Left renal cortex interstitium (tissue), 4 donors: ENCODE results near the gene PI4K2A. TPM values are rescaled to one million over a fixed set of nuclear protein-coding genes. Genes with fewer than 3 reads are reported as not detected.

ENCODE experiments used
- DNase-seq, 4 donors: peaks; one replicate each; pipeline ENCODE4 v3.0.0-alpha.2; 2013; ENCODE audit warnings: low read depth in 4 of 4, low spot score in 2 of 4, missing footprints in 1 of 4
- polyA plus RNA-seq, 4 donors: library from polyadenylated mRNA; unstranded; fragments of 120-200 nt; gene quantifications; one replicate each; pipeline ENCODE4 v1.2.1, GENCODE V29; 2013; ENCODE audit not compliant: insufficient read length in 4 of 4

PI4K2A gene
- polyA plus RNA-seq, 4 donors = 17.7 to 21.7 (median 21.4) TPM

DNA sequence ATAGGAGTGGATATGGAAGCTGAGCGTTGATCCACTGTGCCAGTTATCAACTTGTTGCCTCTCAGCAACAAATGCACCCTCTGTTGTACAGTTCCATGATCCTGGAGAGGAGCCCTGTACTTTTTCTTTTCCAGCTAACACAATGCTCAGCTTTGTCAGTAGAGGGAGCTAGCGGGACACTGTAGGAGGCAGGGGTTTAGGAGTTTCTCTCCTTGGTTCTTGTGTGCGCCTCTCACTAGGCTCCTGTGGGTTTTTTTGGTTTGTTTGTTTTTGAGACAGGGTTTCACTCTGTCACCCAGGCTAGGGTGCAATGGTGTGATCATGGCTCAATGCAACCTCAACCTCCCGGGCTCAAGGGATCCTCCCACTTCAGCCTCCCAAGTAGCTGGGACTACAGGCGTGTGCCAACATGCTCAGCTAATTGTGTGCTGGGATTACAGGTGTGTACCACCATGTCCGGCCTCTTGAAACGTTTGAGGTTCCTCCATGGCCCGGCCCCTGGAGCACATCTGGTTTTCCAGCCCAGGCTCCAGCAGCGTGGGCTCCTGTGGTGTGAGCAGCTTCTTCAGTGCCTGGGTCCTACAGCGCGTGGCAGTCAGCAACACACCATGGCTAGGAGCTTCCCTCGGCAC lies 61.1 kb downstream of the PI4K2A start:
- DNase-seq = peak in 1 of 4 donors; percentile 63

DNA sequence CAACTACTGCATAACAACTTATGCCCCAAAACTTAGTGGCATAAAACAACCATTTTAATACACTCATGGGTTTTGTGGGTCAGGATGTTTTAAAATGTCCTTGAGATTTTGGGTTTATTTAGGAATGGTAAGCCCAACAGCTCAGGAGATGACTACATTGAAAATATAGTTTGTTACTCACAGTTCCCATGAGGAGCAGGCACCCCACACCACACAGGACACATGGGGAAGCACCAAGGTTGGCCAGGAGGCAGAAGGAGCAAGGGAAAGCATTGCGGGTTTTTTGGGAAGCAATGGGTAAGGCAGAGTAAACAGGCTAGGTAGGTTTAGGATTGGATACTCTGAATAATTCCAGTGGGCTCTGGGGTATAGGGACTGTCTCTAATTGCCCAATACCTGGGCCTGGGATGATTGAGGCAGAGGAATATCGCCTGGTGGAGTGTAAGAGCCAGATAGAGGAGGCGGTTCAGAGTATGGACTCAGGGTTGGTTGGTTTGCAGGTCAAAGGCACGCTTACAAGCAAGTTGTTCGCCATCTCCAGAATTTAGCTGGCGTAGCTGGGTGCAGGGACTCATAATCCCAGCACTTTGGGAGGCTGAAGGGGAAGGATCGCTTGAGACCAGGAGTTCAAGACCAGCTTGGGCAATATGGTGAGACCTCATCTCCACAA lies 63.1 kb downstream of the PI4K2A start:
- DNase-seq = no peak

DNA sequence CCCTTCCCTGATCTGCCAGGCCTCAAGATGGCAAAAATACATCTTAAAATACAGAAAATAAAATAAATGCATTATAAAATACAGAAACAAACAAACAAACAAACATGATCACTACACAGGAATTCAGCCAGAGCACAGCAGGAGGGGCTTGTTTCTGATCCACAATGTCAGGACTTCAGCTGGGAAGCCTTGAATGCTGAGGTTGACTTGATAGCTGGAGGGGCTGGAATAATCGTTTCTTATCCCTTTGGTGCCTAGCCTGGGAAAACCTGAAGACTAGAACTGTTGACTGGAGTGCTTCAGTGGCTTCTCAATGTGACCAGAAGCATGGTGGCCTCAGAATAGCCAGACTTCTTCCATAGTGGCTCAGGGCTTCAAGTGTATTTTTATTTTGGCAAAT lies 63.9 kb downstream of the PI4K2A start:
- no peak for DNase-seq

DNA sequence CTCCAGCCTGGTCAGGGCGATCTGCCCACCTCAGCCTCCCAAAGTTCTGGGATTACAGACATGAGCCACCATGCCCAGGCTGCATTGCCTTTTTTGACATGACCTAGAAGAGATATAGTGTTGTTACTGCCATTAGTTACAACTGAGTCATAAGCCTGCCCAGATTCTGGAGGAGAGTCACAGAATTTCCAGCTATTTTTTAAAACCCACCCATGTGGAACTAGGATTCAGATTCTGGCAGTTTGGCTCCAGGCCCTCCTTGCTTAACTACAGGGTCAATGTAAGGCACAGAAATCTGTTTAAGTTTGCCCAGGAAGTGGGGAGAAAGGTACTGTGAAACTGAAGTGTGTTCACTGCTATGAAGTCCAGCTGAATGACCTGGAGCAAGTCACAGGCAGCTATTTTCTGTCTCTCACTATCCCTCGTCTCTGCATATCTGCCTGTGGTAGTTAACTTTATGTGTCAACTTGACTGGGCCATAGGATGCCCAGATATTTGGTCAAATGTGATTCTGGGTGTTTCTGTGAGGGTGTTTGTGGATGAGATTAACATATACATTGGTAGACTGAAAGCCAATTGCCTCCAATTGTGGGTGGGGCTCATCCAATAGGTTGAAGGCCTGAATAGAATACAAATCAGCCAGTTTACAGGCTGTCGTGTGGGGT lies 64.7 kb downstream of the PI4K2A start:
- no peak for DNase-seq

DNA sequence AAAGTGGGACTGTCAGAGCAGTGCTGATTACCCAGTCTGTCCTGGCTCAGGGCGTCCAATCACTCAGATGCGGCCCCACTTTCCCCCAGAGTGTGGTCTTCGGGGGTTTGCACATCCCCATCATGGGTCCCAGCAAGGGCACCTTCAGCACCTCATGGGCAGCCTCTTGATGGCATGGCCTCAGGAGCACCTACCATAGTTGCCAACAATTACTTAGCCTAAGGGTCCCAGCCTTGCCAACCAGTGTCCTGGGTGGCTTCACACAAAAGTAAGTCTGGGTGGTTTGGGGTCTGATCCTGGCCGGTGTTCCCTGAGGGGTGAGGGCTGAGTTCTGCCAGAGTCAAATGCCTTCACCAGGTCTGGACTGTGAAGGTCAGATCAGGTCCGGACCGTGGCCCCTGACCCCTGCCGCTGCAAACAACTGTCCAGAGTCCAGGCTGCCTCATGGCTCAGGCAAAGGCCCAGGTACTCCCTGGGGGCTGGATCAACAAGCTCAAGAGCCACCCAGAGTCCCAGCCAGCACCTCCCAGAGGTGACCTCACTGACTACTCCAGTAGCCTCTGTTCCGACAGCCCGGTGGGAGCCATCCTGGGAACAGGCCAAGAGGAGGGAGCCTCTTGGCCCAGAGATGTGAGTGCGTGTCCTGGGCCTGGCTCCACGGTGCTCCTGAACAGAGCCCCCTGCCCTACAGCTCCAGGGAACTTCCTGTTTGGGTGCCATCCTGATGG lies 66.8 kb downstream of the PI4K2A start:
- DNase-seq = no peak

DNA sequence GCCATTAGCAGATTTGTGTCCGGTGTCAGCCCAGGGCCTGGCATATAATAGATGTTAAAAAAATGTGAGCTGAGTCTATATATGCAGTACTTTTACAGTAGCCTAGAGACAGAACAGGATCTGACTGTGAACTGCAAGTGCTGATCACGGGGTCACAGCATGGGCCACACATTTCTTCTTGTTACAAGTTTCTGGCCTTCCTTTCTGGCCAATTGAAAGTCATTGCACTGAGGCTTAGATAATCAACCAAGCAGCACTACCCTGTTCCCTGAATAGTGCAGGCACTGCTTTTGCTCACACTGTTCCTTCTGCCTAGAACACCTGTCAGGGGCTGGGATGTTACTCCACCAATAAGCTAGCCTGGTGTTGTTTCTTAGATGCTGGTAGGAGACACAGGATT lies 67.7 kb downstream of the PI4K2A start:
- no peak for DNase-seq

DNA sequence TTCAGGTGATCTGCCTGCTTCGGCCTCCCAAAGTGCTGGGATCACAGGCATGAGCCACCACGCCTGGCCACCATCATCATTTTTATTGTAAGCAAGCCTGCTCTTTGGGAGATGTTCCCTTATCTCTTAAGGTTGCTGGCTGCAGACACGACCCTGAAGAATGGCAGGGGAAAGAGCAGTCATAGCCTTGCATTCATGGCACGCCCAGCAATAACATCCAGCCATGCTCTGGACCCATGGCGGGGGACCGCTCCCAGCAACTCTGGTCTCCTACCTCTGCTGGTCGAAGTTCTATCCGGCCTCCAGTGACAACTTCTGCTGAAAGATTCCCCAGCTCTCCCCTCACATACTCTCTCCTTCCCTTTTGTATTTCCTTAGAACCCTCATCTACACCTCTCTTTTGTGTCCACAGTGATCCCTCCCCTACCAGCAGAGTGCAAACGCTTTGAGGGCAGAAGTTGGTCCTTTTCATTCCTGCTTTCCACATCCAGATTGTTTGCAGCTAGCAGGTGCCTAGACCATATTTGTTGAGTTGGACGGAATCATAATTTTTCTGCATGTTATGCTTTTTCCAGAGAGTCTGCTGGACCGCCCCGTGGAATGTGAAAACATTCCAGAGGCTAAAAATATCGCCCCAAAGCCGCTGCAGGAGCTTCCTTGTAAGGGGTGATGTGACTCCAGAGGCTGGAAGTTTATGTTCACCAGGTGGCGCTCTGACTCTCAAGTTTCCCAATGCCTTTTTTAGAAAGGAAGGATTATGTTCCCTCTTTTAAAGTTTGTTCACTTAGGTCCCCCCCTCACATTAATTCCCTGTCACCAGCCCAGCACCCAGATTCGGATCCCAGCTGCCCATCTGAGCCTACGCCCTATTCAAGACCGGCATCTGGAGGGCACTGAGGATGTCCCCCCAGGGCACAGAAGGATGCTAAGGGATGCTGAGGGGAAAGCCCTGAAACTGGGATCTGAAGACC lies 68.8 kb downstream of the PI4K2A start:
- DNase-seq = peak in 1 of 4 donors; percentile 72

DNA sequence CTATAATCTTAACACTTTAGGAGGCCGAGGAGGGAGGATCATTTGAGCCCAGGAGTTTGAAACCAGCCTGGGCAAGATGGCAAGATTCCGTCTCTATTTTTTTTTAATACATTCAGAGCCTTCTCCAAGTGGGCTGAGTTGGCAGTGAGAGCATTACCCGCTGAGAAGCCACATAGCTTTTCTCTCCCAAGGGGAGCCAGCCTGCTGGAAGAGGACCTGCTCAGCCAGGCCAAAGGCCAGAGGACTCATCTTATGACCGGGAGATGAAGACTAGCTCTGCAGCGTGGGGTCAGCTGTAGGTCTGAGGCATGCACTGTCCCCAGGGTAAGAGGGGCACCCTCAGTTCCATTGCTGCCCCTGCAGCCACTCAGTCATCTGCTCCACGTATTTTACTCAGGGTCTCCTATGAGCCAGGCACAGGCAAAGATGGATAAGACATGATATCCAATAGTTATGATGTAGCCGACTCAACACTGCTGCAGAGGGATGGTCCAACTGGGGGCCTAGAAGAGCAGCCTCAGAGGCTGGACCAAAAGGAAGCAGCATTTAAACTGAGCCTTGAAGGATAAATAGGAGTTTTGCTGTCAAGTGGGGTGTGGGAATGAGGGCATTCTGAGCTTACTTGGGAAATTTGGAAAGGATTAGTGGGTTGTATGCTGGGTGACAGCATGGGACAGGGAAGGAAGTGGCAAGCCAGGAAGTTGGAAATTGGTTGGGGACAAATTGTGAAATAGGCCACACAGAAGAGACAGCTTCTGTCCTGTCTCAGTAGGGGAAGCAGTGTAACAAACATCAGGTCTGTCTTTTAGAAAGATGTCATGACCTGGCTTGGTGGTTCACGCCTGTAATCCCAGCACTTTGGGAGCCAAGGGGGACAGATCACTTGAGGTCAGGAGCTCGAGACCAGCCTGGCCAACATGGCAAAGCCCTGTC lies 71.4 kb downstream of the PI4K2A start:
- no peak for DNase-seq

DNA sequence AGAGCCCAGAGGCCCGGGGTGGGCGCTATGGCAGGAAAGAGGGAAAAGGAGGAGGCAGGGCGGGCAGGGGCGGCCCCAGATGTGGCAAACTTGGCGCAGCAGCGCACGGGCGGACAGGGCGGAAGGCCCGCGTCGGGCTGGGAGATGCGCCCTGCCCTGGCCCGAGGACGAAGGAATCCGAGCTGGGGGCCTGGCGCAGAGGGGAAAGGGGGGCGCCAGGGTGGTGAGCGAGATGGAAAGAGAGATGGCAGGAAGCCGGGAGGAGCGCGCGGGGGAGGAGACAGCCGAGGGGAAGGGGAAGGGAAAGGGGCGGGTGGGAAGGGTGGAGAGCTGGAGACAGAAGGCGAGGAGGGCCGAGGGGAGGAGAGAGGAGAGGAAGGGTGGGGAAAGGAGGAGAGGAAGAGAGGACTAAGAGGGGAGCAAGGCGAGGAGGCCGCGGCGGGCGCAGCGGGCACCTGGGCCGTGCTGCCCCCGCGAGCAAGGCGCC lies 72.9 kb downstream of the PI4K2A start, which contains the start of gene MARVELD1:
TSS of gene MARVELD1 (plus strand) at position 392 of the 487 bp plus-strand sequence. CDS start 147 bp downstream, outside the sequence.
- peak in 1 of 4 donors; percentile 73 for DNase-seq

DNA sequence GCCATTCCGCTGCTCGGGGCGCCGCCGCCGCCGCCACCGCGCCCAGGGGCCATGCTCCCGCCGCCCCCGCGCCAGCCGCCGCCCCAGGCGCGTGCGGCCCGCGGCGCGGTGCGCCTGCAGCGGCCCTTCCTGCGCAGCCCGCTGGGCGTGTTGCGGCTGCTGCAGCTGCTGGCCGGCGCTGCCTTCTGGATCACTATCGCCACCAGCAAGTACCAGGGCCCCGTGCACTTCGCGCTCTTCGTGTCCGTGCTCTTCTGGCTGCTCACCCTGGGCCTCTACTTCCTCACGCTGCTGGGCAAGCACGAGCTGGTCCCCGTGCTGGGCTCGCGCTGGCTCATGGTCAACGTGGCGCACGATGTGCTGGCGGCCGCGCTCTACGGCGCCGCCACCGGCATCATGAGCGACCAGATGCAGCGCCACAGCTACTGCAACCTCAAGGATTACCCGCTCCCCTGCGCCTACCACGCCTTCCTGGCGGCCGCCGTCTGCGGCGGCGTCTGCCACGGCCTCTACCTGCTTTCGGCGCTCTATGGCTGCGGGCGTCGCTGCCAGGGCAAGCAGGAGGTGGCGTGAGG lies 73.4 kb downstream of the PI4K2A start:
- DNase-seq = no peak

DNA sequence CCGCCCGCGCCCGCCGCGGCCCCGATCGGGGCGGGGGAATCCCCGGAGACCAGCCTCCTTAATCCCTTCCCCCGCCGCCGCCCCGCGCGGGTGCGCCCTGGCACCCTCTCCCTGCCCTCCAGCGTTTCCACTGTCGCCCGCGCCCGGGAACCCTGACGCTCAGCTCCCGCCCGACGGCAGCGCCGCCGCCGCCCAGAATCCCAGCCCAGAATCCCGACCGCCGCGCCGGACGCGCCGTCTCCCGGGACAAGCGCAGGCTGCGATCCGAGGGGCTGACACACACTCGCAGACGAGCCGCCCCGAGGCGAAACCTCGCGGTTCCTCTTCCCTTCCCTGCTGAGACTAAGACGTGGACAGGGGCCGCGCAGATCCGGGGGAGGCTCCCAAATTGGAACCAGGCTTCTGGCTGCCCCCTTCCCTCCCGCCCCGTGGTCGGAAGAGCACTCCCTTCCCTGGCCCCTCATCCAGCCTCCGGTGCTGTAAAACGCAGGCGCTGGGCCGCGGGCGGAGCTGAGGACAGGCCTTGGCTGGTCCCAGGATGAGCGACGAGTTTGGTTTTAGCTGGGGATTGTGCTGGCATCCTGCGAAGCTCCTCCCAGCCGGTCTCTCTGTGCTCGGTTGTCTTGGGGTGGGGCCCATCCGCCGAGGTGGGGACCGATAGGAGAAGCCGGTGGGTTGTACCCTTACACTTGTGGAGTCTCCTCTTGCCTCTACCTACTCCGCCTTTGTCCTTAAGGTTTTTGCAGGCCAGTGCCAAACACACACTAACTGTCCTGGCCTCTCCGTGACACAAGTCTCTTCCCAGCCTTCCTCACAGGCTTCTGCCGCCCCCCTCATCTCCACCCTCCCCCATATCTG lies 74.2 kb downstream of the PI4K2A start:
- peak in 1 of 4 donors; percentile 52 for DNase-seq

DNA sequence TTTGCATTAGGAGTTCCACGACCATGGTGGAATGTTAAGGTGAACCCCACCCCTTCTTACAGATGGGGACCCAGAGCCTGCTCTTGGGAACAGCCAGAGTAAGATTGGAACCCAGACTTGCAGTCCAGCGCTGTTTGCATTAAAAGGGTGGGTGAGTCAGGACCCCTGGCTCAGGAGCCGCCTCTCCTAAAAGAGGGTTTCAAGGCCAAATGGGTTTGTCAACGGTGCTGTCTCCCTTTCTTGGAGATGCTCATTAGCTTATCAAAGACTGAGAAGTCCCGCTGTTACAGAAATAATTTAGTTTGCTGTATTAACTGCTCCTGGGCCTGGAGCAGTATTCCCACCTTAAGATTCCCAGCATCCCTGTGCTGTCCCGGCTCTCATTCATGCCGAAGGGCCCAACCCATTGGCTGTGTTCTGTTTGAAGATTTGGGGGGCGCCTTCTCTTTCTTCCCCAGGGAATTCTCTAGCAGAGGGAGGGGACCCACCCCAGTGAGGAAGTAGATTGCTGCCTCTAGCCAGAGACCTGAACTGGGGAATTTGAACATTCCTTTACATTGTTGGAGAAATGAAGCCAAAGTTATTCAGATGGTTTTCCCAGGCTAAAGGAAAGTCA lies 74.9 kb downstream of the PI4K2A start:
- DNase-seq = no peak

DNA sequence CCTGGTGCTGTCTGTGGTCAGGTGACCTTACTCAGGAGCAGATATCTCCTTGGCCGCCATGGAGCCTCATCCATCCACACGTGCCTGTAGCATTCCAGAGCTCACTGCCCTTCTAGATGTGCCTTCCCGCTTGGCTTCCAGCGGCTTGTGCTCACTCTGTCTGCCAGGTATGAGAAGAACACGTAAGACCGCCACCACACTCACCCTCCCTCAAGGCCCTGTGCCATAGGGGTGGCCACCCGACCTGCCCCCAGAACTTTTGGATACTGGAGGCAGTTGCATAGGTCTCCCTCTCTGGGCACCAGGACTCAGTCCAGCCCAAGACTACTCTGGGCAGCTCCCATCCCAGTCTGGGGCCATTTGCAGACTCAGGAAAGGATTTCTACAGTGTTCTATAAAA lies 77.2 kb downstream of the PI4K2A start:
- no peak for DNase-seq

DNA sequence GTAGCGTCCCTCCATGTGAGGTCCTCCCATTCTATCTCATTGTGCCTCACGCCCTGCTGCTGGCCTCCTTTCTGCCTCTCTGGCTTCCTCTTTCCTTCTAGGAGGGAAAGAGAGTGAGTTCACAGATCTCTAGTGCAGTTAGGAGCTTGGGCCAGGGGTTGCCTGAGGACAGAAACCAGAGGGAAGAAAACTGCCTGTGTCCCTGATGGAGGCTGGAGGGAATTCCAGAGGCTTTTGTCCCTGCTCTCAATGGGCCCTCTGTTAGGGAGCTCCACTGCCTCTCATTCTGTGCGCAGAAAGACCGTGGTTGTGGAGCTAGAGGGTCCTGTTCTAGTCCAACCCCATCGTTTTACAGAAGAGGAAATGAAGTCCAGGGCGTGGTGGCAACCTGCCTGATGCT lies 77.7 kb downstream of the PI4K2A start:
- no peak for DNase-seq

DNA sequence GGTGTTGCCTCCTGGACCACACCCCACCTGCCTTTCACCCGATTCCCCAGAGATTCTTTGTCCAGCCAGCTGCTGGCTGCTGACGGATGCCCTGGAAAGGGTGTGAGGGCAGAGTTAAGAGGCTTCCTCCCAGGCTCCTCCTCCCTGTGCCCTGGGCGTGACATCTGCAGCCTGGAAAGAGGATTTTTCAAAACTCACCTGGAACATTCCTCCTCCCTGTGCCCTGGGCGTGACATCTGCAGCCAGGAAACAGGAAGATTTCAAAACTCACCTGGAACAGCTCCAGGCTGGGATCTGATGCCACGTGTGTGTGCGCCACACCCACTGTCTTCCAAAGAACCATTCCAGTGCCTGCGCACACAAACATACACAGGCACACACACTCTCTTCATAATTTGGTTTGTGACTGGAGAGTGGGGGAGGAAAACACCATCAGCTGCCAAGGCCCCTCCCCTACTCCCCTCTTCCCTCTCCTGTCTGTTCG lies 78.2 kb downstream of the PI4K2A start:
- DNase-seq = no peak

DNA sequence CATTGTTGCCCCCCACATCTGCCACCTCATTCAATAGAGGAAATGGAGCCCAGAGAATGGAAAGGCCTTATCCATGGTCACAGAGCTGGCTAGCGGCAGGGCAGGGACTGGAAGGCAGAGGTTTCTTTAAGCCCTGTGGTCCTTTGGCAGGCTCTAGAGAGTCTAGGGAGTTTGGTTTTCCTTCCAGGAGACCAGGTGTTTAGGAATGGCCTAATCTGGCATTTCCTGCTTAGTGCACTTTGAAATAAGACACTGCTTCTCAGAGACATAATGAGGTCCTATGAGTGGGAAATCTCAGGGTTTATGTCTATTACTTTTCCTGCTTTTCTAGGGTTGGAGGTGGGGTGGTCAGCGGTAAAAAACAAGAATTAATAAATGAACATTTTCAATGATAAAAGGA lies 79.1 kb downstream of the PI4K2A start:
- DNase-seq = no peak
